NCI-H1092 treated with DMSO at 0.1 percent for 48 hours (cell line): ENCODE results near the gene YY1.
A peak's percentile ranks its signal among the peaks of the same experiment; 100 is the strongest.
"Not testable (repeated sequence)": the region's sequence is repeated elsewhere in the genome, so short reads cannot be mapped to it uniquely, and the experiment has no call there.

Experiments used
- DNase-seq: peaks from one replicate; lab custom pipeline; 2025; lab: John Stamatoyannopoulos, UW

Gene YY1

DNA sequence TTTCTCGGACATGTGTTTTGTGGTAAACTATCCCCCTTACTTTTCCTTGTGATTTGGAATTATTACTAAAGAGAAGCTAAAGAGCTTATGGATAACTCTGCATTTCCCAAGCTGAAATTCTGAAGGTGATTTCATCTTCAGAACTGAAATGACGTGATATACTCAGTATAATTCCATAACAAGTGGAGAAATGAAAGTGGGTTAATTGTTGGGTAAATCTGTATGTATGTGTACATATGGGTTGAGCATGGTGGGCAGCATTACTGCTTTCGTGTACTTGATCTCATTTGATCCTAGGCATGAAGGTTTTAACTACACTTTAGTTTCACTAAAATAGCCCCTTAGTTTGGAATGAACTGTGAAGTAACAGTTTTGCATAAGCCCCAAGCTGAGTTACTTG, 4.1 kb downstream of the YY1 start:
- DNase-seq: no peak

DNA sequence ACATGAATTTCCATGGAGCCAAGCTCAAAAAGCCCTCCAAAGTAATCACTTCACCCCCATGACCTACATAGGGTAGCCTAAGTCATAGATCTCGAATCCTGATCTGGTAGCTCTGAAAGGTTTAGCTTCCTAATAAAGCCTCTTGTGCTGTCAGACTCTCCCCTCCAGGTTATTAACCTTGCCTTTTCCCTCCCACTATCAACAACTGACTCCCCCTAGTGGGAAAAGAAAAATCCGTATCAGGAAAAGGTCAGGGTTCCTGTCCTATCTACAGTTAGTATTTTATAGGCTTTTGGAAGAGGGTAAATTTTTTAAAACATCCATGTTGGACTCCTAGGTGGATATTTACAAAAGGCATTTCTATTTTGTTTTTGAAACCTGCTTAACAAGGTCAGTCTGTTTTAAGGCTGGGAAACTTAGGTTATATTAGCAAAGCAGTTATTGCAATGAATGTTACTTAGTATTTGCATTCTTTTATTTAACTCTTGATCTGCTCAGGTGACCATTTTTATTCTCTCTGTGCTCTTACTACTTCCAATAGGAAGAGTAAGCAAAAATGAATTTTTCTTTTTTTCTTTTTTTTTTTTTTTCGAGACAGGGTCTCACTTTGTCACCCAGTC, 8.0 kb downstream of the YY1 start:
- peak; percentile 53 for DNase-seq

DNA sequence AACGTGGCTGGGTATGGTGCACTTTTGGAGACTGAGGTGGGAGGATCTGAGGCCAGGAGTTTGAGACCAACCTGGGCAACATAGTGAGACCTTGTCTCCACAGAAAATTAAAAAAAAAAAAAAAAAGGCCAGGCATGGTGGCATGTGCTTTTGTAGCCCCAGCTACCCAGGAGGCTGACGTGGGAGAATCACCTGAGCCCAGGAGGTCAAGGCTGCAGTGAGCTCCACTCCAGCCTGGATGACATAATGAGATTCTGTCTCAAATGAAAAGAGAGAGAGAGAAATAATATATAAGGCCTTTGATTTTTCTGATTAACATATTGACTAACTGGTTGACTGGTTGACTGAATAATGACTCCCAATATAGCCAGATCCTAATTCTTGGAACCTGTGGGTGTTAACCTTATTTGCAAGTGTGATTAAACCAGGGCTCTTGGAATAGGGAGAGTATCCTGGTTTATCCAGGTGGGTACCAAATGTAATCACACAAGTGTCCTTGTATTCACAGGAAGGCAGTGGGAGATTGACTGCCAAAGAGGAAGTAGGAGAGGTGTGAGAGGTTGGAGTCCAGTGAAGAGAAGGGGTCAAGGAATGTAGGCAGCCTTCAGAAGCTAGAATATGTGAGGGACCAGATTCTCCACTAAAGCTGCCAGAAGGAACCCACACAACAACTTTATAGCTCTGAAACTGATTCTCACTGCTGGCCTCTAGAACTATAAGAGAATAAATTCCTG, 12.0 kb downstream of the YY1 start:
- no peak for DNase-seq

- DNase-seq: no peak
Observed at GRCh38 chr14:100252684-100253083, 13.7 kb downstream of the YY1 start.

DNA sequence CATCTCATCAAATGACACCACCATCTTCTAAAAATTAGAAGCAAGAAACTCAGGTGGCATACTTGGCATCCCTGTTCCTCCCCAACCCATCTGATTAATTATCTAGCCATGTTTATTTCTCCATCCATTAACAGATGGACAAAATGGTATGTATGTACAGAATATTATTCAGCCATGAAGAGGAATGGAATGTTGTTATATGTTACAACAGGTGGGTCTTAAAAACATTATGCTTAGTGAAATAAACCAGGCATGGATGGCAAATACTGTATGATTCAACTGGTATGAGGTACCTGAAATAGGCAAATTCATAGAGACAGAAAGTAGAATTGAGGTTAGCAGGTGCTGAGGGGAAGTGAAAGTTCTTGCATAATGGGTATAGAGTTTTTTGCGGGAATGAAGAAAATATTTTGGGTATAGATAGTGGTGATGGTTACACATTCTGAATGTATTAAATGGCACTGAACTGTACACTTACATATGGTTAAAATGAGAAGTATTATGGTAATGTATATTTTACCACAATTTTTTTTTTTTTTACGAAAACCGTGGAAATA, 17.5 kb downstream of the YY1 start:
- DNase-seq: no peak

GRCh38 chr14:100261621-100262020, 22.7 kb downstream of the YY1 start:
- DNase-seq: no peak

- no peak for DNase-seq
Observed at GRCh38 chr14:100262545-100262944, 23.6 kb downstream of the YY1 start.

GRCh38 chr14:100263141-100263540, 24.2 kb downstream of the YY1 start:
- DNase-seq: no peak

DNA sequence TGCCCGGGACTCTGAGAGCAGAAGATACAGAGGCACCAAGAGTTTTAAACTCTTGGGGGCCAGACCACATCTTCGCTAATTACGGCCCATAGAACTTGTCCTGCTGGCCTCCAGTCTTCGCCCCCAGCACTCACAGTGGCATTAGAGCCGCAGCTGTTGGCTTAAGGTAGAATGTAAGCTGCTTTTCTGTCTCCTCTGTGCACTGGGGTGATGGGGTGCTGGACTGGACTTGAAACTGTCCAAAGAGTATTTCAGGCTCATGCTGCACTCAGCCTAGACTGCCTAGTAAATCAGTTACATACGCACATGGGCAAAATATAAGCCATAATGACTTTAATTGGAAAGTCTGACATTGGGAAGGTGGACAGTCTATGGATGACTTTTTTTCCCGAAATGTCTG, 29.0 kb downstream of the YY1 start:
- no peak for DNase-seq

DNA sequence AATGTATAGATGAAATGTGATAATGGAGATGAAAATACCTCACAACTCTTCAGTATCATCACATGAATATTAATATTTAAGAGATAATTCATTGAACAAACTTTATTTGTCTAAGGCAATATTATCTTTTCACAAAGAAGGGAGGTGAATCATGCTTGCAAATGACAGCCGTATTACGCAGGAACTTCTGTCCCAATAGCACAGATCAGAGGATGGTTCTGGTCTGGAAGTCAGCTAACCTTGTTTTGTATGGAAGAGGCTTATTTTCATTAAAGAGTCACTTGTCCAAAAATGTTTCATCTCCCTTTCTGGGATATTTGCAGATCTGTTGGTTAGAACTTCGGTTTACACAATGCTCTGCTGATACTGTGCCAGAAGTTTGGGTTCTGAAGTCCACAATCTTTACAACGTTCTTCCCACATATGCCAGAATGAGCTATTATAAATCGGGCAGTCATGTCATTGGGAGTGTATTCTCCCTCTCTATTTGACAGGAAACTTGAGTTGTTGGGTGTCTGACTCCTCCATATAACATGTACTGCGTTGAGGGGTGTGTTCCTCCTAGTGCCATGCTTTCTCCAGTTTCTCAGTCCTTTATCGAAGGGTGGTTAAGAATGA, 29.8 kb downstream of the YY1 start:
- DNase-seq: no peak

DNA sequence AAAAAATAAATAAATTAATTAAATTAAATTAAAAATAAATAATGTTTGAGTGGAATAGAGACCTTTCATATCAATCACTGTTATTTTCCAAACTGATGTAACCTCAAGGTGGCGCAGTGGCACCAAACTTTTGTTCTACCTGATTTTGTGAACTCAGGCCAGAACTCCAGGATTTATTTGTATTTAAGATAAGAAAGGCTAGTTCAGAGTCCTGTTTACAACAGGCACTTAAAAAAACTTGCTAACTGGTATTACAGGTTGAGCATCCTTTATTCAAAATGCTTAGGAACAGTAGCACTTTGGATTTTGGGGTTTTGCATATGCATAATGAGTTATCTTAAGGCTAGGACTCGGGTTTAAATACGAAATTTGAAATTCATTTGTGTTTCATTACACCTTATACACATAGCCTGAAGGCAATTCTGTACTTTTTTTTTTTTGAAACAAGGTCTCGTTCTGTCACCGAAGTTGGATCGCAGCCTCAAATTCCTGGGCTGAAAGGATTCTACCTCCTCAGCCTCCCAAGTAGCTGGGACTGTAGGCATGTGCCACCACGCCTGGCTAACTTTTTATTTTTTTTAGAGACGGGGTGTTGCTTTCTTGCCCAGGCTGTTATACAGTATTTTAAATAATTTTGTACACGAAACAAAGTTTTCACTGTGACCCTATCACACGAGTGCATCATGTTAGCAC, 32.4 kb downstream of the YY1 start:
- DNase-seq: no peak

DNA sequence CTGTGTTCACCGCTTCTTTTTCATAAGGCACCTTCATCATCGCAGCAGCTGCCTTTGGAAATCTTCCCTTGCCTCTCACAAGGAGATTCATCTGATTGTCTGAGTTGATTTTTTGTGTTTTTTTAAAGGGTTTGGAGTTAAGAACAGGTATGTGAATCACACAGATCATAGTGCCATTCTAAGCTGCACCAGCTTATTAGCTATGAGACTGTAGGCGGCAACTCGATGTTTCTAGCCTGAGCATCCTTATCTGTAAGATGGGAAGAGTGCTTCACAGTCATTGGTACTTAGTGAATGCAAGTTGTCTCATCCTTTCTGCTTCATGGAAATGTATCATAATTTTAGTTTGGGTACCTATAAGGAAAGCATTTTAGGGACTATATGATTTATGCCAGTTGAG, 35.3 kb downstream of the YY1 start:
- DNase-seq: no peak

GRCh38 chr14:100275214-100275613, 36.3 kb downstream of the YY1 start:
- no peak for DNase-seq

GRCh38 chr14:100278702-100279101, 39.8 kb downstream of the YY1 start:
- no peak for DNase-seq

DNA sequence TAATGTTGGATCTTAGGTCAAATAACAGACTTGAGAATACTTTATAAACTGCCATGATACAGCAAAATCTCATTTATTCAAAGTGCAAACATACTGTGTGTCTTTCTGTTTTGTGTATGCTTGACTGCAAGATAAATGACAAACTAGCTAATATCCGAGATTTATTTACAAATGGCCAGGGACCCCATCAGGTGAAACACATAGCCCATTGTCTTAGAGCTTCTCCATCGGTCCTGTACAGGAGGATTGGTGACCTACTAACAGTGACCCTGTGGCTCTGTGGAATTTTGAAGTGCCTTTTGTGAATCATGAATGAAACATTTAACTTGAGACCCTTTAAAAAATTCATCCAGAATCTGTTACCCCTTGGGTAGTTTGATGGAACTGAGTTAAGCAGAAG, 40.2 kb downstream of the YY1 start:
- DNase-seq: no peak

- no peak for DNase-seq
Observed at GRCh38 chr14:100279563-100279962, 40.6 kb downstream of the YY1 start.

DNA sequence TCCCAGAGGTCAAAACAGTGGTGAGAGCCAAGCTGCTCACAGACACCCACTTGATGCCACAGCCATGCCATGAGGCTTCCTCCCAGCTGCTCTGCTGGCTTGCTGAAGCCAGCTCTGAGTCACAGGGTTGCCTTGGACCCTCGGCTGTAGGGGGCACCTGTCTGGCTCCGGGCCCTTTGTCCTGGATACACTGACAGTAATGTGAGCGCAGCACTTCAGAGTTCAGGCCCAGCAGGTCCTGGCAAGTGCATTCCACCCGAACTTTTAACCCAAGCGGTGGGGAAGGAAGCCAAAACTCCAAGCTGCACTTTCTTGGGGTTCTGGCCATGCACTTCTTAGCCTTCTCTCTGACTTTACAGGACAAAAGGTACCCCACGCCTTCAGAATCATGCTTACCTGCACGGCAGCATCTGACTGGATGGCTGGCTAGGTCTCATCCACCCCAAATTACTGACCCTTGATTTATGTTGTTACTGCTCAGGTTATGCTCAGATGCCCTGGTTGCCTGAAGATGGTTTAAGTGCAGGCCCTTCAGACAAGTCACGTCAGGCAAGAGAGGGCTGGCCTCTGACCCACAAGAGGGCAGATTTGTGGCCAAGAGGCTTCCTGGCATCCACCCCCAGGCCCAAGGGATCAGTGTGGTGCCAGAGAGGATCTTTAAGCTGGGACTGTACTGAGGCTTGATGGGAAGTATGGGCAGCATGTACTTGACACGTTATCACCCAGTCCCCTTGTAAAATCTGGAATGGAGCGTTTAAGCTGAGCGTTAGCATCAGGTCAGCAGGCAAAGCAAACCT, 42.5 kb downstream of the YY1 start:
- no peak for DNase-seq

GRCh38 chr14:100282083-100282350, 43.1 kb downstream of the YY1 start:
- no peak for DNase-seq

DNA sequence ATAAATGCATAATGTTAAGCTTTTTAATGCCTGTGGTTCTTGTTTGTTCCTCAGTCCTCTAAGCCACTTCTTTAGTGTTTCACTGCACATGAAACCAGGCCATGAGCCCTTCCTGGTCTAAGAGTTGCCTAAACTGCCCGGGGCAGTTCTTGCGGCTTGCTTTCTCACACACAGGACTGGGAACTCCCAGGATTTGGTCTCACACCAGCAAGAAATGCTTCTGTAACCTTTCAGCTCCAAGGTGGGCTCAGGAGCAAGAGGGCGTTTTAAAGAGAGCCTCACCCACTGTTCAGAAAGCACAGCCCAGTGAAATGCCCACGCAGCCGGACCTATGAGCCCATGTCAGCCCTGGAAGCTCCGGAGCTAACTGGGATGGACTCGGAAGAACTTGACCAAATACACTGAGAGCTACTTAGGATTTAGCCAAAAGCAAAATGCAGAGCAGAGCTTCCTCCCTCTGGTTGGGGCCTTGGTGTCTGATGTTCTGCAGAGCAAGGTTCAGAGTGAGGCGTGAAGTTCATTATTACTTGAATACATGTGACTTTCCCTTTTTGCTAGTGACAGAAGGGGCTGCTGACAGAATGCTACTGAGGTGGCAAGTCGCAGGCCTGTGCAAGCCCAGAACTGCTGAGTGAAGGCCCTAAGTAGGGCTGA, 43.9 kb downstream of the YY1 start:
- DNase-seq: no peak

DNA sequence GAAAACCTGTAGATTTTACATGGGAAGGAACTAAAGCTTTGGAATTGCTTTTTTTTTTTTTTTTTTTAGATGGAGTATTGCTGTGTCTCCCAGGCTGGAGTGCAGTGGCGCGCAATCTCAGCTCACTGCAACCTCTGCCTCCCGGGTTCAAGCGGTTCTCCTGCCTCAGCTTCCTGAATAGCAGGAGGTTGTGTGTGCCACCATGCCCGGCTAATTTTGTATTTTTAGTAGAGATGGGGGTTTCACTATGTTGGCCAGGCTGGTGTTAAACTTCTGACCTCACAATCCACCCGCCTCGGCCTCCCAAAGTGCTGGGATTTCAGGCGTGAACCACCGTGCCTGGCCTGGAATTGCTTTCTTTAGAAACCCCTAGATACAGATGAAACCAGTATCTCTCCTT, 44.5 kb downstream of the YY1 start:
- not testable (repeated sequence) for DNase-seq
